A549 (cell line): ENCODE results near the gene GSTT2B. TPM values are rescaled to one million over a fixed set of nuclear protein-coding genes. Genes with fewer than 3 reads are reported as not detected.
"Not testable (repeated sequence)": the region's sequence is repeated elsewhere in the genome, so short reads cannot be mapped to it uniquely, and the experiment has no call there.

Experiments
- ATAC-seq, 2 experiments: fragments of 200-7000 bp in 1 of 2; fragments of >200 bp in 1 of 2; cut with Nextera tagmentation in 1 of 2; cut with Tn5 transposase in 1 of 2; 3 replicates each; pipeline versions ENCODE4 v1.8.0 to v1.9.1; 2018 to 2020; ENCODE audit warnings: mild to moderate bottlenecking in 1 of 2, moderate library complexity in 1 of 2
- CTCF ChIA-PET: fragments of 300-600 bp; sonication (Branson Sonifier 250); formaldehyde crosslinking; extraction: SDS; loops from one replicate; lab custom pipeline; 2021; ENCODE audit warnings: antibody characterized with exemption, inconsistent platforms; lab: Yijun Ruan, JAX
- POLR2A ChIA-PET: fragments of 350-600 bp; formaldehyde crosslinking; extraction: SDS; loops from one replicate; lab custom pipeline; 2021; ENCODE audit warnings: antibody characterized with exemption, inconsistent platforms; lab: Yijun Ruan, JAX
- DNase-seq, 2 experiments: peaks; one replicate each; pipeline versions ENCODE4 v3.0.0 to v3.0.0-alpha.2; 2011 to 2016; ENCODE audit warnings: low read depth in 1 of 2, low spot score in 1 of 2
- FAIRE-seq: peaks from 2 replicates; lab custom pipeline; 2011; peaks lifted over from hg19 to GRCh38; lab: Jason Lieb, UNC
- H3K27ac ChIP-seq, 2 experiments: fragments of >200 bp; sonication (Bioruptor Twin); formaldehyde crosslinking; 3 replicates each; pipeline ENCODE4 v1.5.1; 2016 to 2017
- H3K4me1 ChIP-seq: fragments of >200 bp; sonication (Bioruptor Twin); formaldehyde crosslinking; 3 replicates; pipeline ENCODE4 v1.6.1; 2016
- H3K4me2 ChIP-seq: fragments of >200 bp; sonication (Bioruptor Twin); formaldehyde crosslinking; 3 replicates; pipeline ENCODE4 v1.6.1; 2016
- H3K4me3 ChIP-seq: fragments of >200 bp; sonication (Bioruptor Twin); formaldehyde crosslinking; 3 replicates; pipeline ENCODE4 v1.5.1; 2016
- H3K9me3 ChIP-seq: fragments of >200 bp; sonication (Bioruptor Twin); formaldehyde crosslinking; 3 replicates; pipeline ENCODE4 v1.6.1; 2016
- CTCF ChIP-seq: fragments of >200 bp; sonication (Bioruptor Twin); formaldehyde crosslinking; IDR thresholded peaks from 3 replicates; pipeline ENCODE4 v1.5.1; 2016
- RAD21 ChIP-seq, 2 experiments: fragments of >200 bp in 1 of 2; sonication (Bioruptor Twin) in 1 of 2; formaldehyde crosslinking in 1 of 2; IDR thresholded peaks in 1 of 2; conservative IDR thresholded peaks in 1 of 2; 2 replicates in 1 of 2; 3 replicates in 1 of 2; pipeline ENCODE4 v1.6.1; 2012 to 2018; ENCODE audit warnings: inconsistent platforms in 1 of 2
- SMC3 ChIP-seq: fragments of >200 bp; sonication (Bioruptor Twin); formaldehyde crosslinking; IDR thresholded peaks from 3 replicates; pipeline ENCODE4 v1.6.1; 2018; ENCODE audit warnings: inconsistent platforms
- WGBS: methylation state at CpG from one replicate; pipeline ENCODE4 v1.1.6; 2017; ENCODE audit errors: missing lambda C conversion rate; 5-methylcytosine and 5-hydroxymethylcytosine counted together
- polyA plus RNA-seq, 4 experiments: library from polyadenylated mRNA; depleted of rRNA in 3 of 4; stranded (reverse); fragments of >200 nt; fragmentation: RNase III in 1 of 4; extraction: RNeasy Plus Mini Kit Qiagen cat#74134 plus additional on column Dnase treatment in 1 of 4; gene quantifications; 2 replicates in 3 of 4; 3 replicates in 1 of 4; pipeline ENCODE4 v1.2.3, GENCODE V29; 2011 to 2017

The GSTT2B gene
- polyA plus RNA-seq, 2 of the 4 experiments (the other 2 are of a cell fraction) = 0.30 to 0.50 TPM

GRCh38 chr22:23966094-23966493 lies 5.1 kb upstream of the GSTT2B start:
- H3K9me3 ChIP-seq, FAIRE-seq, H3K4me1 ChIP-seq, H3K4me3 ChIP-seq, DNase-seq, H3K27ac ChIP-seq, POLR2A ChIA-PET, CTCF ChIA-PET: not testable (repeated sequence)
- 20% methylated on average over 1 of the region's 18 CpGs for WGBS
- peak; percentile 83 to 84 for ATAC-seq
- peak overlapping the region; percentile 53; the same call in 2 of the 3 replicates for H3K4me2 ChIP-seq

- not testable (repeated sequence) for H3K9me3 ChIP-seq, H3K27ac ChIP-seq, H3K4me3 ChIP-seq, H3K4me2 ChIP-seq, FAIRE-seq, H3K4me1 ChIP-seq
- CTCF ChIA-PET = interaction anchor here (0.6 to 1.7 kb wide), 16 partner anchors 22 to 593 kb away, joined by 3 to 14 read pairs (median 3); no protein-coding TSS in a partner anchor
- POLR2A ChIA-PET = interaction anchor here (0.7 kb wide), 1 partner anchor 67 kb away, joined by 4 read pairs; no protein-coding TSS in a partner anchor
- ATAC-seq = peak; percentile 82 to 93; a peak in 5 of 6 replicates
- 35% methylated on average over 12 of the region's 12 CpGs for WGBS
- TF ChIP-seq CTCF (peak; percentile 63), SMC3 (peak; percentile 78), RAD21 (conservative IDR thresholded peaks at IDR 0.05 in 1 of 2, IDR thresholded peaks at IDR 0.05 in 1 of 2) (peak; percentile 85 to 88)
- DNase-seq = peak; percentile 10 to 61
Observed at GRCh38 chr22:23956301-23956900, 4.6 kb downstream of the GSTT2B start.

- not testable (repeated sequence) for H3K4me2 ChIP-seq, H3K4me1 ChIP-seq, DNase-seq, FAIRE-seq, H3K9me3 ChIP-seq, H3K4me3 ChIP-seq, ATAC-seq, H3K27ac ChIP-seq
- ChIA-PET POLR2A (interaction anchor here (0.7 kb wide), 1 partner anchor 67 kb away, joined by 4 read pairs; no protein-coding TSS in a partner anchor), CTCF (interaction anchor here (0.6 to 1.7 kb wide), 16 partner anchors 21 to 592 kb away, joined by 3 to 14 read pairs (median 3); no protein-coding TSS in a partner anchor)
- WGBS = 55% methylated on average over 8 of the region's 8 CpGs
Observed at GRCh38 chr22:23955886-23956285, 5.1 kb downstream of the GSTT2B start.

GRCh38 chr22:23954991-23955305 lies 6.0 kb downstream of the GSTT2B start:
- H3K4me1 ChIP-seq, H3K27ac ChIP-seq, FAIRE-seq, H3K9me3 ChIP-seq, POLR2A ChIA-PET, DNase-seq, H3K4me3 ChIP-seq, H3K4me2 ChIP-seq, CTCF ChIA-PET, ATAC-seq: not testable (repeated sequence)
- 73% methylated on average over 6 of the region's 6 CpGs for WGBS

- H3K9me3 ChIP-seq, DNase-seq, H3K4me3 ChIP-seq, POLR2A ChIA-PET, H3K4me2 ChIP-seq, H3K4me1 ChIP-seq, ATAC-seq, H3K27ac ChIP-seq, CTCF ChIA-PET, FAIRE-seq: not testable (repeated sequence)
- WGBS = 78% methylated on average over 8 of the region's 8 CpGs
Observed at GRCh38 chr22:23954193-23954990, 6.6 kb downstream of the GSTT2B start.

GRCh38 chr22:23953485-23953884 lies 7.5 kb downstream of the GSTT2B start:
- H3K4me2 ChIP-seq, FAIRE-seq, H3K27ac ChIP-seq, H3K9me3 ChIP-seq, ATAC-seq, DNase-seq, H3K4me1 ChIP-seq, H3K4me3 ChIP-seq, POLR2A ChIA-PET: not testable (repeated sequence)
- 57% methylated on average over 3 of the region's 4 CpGs for WGBS
- CTCF ChIA-PET = interaction anchor here (1.5 kb wide), 1 partner anchor 59 kb away, joined by 3 read pairs; the partner anchor contains the start of gene MIF

- ChIA-PET CTCF (interaction anchor here (1.5 kb wide), 1 partner anchor 59 kb away, joined by 3 read pairs; the partner anchor contains the start of gene MIF), POLR2A (interaction anchor here (0.5 kb wide), 1 partner anchor 95 kb away, joined by 5 read pairs; no protein-coding TSS in a partner anchor)
- 57% methylated on average over 9 of the region's 11 CpGs for WGBS
- H3K9me3 ChIP-seq, DNase-seq, H3K4me1 ChIP-seq, ATAC-seq, H3K4me3 ChIP-seq, H3K4me2 ChIP-seq, FAIRE-seq, H3K27ac ChIP-seq: not testable (repeated sequence)
Observed at GRCh38 chr22:23952794-23953405, 8.1 kb downstream of the GSTT2B start.

- H3K4me2 ChIP-seq, ATAC-seq, POLR2A ChIA-PET, H3K4me3 ChIP-seq, CTCF ChIA-PET, H3K4me1 ChIP-seq, FAIRE-seq, DNase-seq, H3K9me3 ChIP-seq, H3K27ac ChIP-seq: not testable (repeated sequence)
- WGBS = 97% methylated on average over 2 of the region's 2 CpGs
Observed at GRCh38 chr22:23951383-23951782, 9.6 kb downstream of the GSTT2B start.

GRCh38 chr22:23949764-23950163 lies 11.2 kb downstream of the GSTT2B start:
- FAIRE-seq, H3K4me2 ChIP-seq, H3K9me3 ChIP-seq, H3K4me3 ChIP-seq, ATAC-seq, H3K27ac ChIP-seq, H3K4me1 ChIP-seq, CTCF ChIA-PET, DNase-seq, POLR2A ChIA-PET: not testable (repeated sequence)
- WGBS = 89% methylated on average over 8 of the region's 18 CpGs
